NT2/D1 (cell line): Measurements from ENCODE around the gene TSPAN10.

Experiments used
- DNase-seq: peaks from one replicate; pipeline ENCODE4 v3.0.0-alpha.2; 2011; ENCODE audit warnings: low read depth, low spot score
- H3K27me3 ChIP-seq: 2 replicates; pipeline ENCODE4 v1.6.0; 2011; ENCODE audit warnings: mild to moderate bottlenecking; ENCODE audit not compliant: insufficient read length, insufficient read depth
- H3K36me3 ChIP-seq: 2 replicates; pipeline ENCODE4 v1.6.1; 2011; ENCODE audit warnings: mild to moderate bottlenecking, low read length, mixed read lengths; ENCODE audit not compliant: insufficient read depth, insufficient read length
- H3K4me1 ChIP-seq: 2 replicates; pipeline ENCODE4 v1.5.1; 2011; ENCODE audit not compliant: insufficient read depth, insufficient read length
- H3K4me3 ChIP-seq: 2 replicates; pipeline ENCODE4 v1.5.1; 2011; ENCODE audit warnings: low read depth; ENCODE audit not compliant: insufficient read length
- H3K9ac ChIP-seq: 2 replicates; pipeline ENCODE4 v1.6.0; 2011; ENCODE audit warnings: low read depth; ENCODE audit not compliant: insufficient read length
- H3K9me3 ChIP-seq: 2 replicates; pipeline ENCODE4 v1.5.1; 2011; ENCODE audit warnings: mild to moderate bottlenecking, low read length; ENCODE audit not compliant: insufficient read depth
- SUZ12 ChIP-seq: IDR thresholded peaks from 2 replicates; pipeline ENCODE4 v1.6.1; 2011; ENCODE audit not compliant: insufficient read length, insufficient read depth; ENCODE audit errors: extremely low read depth
- YY1 ChIP-seq: IDR thresholded peaks from 2 replicates; pipeline ENCODE4 v1.6.1; 2011; ENCODE audit not compliant: insufficient read length, insufficient read depth
- ZNF274 ChIP-seq: IDR thresholded peaks from 2 replicates; pipeline ENCODE4 v1.6.1; 2011; ENCODE audit warnings: mild to moderate bottlenecking, low read depth, low read length

TSPAN10 gene

DNA sequence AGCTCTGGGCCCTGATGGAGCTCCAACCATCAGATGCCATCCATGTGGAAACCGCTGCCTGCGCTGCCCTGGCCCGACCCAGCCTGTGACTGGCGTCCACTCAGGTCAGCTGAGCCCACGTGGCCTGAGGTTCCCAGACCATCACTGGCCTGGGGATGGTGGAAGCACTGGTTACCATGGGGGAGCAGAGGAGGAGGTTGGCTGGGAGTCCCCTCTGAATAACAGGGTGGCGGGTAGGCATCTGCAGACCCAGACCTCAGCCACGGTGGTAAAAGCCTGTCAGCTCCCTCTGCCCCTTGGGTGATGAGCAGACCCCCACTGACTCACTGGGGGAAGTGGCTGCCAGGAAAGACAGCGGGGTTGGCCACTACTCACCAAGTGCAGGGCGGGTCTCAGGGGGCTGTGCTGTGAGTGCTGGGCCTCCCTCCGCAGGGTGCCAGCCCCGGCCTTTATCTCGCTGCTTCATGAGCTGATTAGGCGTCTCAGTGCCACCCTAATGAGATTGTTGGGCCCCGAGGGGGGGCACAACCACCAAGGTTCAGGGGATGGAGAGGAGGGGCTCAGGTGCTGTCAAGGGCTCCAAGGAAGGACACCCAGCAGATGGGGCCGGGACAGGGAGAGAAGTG is 19.2 kb downstream of the TSPAN10 start, which contains the start of gene PDE6G:
PDE6G (minus strand) TSS at position 425 of the 626 bp plus-strand sequence. CDS start 3,237 bp downstream, outside the sequence.
- no peak for DNase-seq
- H3K9ac ChIP-seq, result peak within 1 kb of the TSS; percentile 28
- no peaks in the 10 kb centered on the region for H3K36me3 ChIP-seq
- H3K4me1 ChIP-seq, result peaks cover 26% of the 10 kb centered on the region
- no peaks in the 10 kb centered on the region for H3K27me3 ChIP-seq
- H3K9me3 ChIP-seq, result no peaks in the 10 kb centered on the region
- no peak within 1 kb of the TSS for H3K4me3 ChIP-seq
- TF ChIP-seq SUZ12 (no peak), YY1 (no peak), ZNF274 (no peak)

DNA sequence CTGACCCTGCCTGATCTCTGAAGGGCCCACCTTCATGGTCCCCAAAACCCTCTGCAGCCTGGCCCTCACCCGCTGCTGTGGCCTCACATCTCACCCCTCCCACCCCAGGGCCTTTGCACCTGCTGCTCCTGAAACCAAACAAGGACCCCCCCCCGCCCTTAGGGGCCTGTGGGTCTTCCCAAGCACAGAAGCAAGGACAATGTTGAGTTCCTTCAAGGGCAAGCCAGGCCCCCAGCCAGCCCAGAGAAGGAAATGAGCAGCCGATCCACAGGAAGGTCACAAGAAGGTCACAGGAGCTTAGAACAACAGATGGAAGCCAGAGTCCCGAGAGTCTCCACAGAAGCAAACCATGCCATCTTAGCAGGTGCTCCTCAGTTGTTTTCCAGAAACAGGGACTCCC is 19.8 kb downstream of the TSPAN10 start:
- Histone ChIP-seq H3K27me3 (no peaks in the 10 kb centered on the region), H3K9me3 (no peaks in the 10 kb centered on the region), H3K9ac (peak overlapping the region; percentile 10), H3K4me1 (peaks cover 20% of the 10 kb centered on the region), H3K36me3 (no peaks in the 10 kb centered on the region), H3K4me3 (no peak overlapping the region)
- no peak for DNase-seq
- TF ChIP-seq SUZ12, result no peak
- TF ChIP-seq YY1, result no peak
- TF ChIP-seq ZNF274, result no peak

- peaks cover 3% of the 10 kb centered on the region for H3K36me3 ChIP-seq
- no peaks in the 10 kb centered on the region for H3K27me3 ChIP-seq
- TF ChIP-seq SUZ12, result no peak
- no peak for TF ChIP-seq YY1
- no peak for TF ChIP-seq ZNF274
- H3K9me3 ChIP-seq, result no peaks in the 10 kb centered on the region
- no peak overlapping the region for H3K9ac ChIP-seq
- no peak overlapping the region for H3K4me3 ChIP-seq
- no peak for DNase-seq
- H3K4me1 ChIP-seq, result peaks cover 18% of the 10 kb centered on the region
These were observed 22.0 kb downstream of the TSPAN10 start for GRCh38 chr17:81659038-81659437.

- Histone ChIP-seq H3K36me3 (peaks cover 17% of the 10 kb centered on the region), H3K4me1 (peaks cover 20% of the 10 kb centered on the region), H3K27me3 (no peaks in the 10 kb centered on the region), H3K4me3 (no peak overlapping the region), H3K9ac (no peak overlapping the region), H3K9me3 (no peaks in the 10 kb centered on the region)
- TF ChIP-seq YY1 (no peak), ZNF274 (no peak), SUZ12 (no peak)
- no peak for DNase-seq
These were observed 23.4 kb downstream of the TSPAN10 start for GRCh38 chr17:81660441-81660840.

DNA sequence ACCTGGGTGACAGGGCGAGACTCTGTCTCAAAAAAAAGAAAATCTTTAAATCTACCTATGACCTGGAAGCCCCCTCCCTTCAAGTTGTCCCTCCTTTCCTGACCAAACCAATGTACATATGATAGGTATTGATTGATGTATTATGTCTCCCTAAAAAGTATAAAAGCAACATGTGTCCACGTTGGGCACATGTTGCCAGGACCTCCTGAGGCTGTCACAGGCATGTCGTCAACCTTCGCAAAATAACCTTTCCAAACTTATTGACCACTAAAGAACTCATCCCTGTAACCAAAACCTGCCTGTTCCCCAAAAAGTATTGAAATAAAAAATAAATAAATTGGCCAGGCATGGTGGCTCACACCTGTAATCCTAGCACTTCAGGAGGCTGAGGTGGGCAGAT is 25.0 kb downstream of the TSPAN10 start:
- H3K36me3 ChIP-seq, result peaks cover 18% of the 10 kb centered on the region
- H3K9me3 ChIP-seq, result no peaks in the 10 kb centered on the region
- TF ChIP-seq ZNF274 (no peak), SUZ12 (no peak), YY1 (no peak)
- DNase-seq, result no peak
- no peaks in the 10 kb centered on the region for H3K27me3 ChIP-seq
- no peak overlapping the region for H3K9ac ChIP-seq
- H3K4me1 ChIP-seq, result peaks cover 14% of the 10 kb centered on the region
- H3K4me3 ChIP-seq, result no peak overlapping the region

DNA sequence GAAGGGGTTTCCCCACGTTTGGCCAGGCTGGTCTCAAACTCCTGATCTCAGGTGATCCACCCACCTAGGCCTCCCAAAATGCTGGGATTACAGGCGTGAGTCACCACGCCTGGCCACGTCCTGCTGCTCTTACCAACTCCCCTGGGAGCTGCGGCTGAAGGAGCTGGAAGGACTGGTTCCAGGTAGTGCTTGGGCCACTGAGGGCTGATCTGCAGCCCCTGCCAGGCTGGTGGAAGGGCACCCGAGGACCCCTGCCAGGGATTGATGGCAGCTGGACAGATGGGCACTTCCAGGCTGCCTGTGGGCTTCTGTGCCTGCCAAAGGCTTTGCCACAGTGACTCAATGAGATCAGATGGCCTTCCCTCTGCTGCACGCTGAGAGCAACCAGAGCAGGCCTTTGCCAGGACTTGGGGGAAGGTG is 27.1 kb downstream of the TSPAN10 start:
- no peak for DNase-seq
- Histone ChIP-seq H3K9ac (peak overlapping the region; percentile 54), H3K9me3 (no peaks in the 10 kb centered on the region), H3K4me1 (peaks cover 20% of the 10 kb centered on the region), H3K36me3 (peaks cover 35% of the 10 kb centered on the region), H3K27me3 (no peaks in the 10 kb centered on the region), H3K4me3 (no peak overlapping the region)
- TF ChIP-seq ZNF274 (no peak), SUZ12 (no peak), YY1 (no peak)

DNA sequence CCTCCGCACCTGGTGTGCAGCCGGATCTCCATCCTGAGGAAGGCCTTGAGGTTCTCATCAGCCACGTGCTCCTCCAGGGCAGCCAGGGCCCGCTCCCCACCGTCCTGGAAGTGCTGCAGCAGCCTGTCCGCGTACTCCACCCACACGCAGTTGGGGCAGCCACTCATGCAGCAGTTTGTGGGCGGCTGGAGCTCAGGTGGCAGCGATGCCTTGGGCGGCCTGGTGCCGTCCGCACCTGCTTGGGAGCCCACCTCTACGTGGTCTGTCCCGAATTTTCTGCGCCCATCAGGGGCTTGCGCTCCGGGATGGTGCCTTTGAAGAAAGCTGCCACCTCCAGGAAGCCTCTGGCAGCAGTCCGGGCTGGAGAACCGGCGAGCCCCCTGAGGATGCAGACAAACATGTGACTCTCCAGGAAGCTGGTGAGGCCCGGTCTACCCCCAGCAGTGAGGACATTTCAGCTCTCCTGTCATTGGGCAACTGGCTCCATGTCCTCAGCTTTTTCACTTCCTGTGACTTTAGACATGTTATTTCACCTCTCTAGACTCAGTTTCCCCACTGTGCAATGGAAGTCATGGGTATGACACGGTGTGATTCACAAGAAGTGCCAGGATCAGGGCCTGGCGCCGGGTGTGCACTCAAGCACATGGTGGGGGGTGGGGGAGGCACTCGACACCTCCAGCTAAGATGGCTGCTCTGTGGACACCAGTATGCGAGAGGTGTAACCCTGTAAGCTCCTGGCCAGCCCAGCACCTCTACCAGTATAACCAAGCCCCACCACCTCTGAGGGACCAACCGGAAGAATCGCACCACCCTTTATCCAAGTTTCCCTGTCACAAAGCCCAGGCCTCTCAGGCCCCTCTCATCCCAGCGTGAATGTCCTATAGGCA is 28.5 kb downstream of the TSPAN10 start:
- Histone ChIP-seq H3K36me3 (peaks cover 48% of the 10 kb centered on the region), H3K4me1 (peaks cover 25% of the 10 kb centered on the region), H3K27me3 (no peaks in the 10 kb centered on the region), H3K4me3 (peak overlapping the region; percentile 93), H3K9ac (peak overlapping the region; percentile 100), H3K9me3 (no peaks in the 10 kb centered on the region)
- no peak for TF ChIP-seq SUZ12
- TF ChIP-seq YY1, result peak; percentile 34
- DNase-seq, result no peak

DNA sequence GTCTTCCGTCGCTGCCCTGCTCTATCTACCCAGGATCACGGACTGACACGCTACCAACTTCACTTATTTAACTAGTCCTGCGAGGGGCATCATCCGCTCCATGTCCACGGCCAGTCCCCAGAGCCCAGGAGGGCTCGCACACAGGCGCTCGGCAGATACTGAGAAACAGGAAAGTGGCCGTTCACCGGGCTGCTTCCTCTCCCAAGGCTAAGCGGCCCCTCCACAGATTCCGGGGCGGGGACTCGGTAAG is 29.0 kb downstream of the TSPAN10 start:
- DNase-seq, result no peak
- Histone ChIP-seq H3K9me3 (no peaks in the 10 kb centered on the region), H3K27me3 (no peaks in the 10 kb centered on the region), H3K4me1 (peaks cover 25% of the 10 kb centered on the region), H3K36me3 (peaks cover 54% of the 10 kb centered on the region), H3K4me3 (peak overlapping the region; percentile 93), H3K9ac (peak overlapping the region; percentile 100)
- TF ChIP-seq ZNF274, result no peak
- TF ChIP-seq SUZ12, result no peak
- TF ChIP-seq YY1, result no peak
